Trophoblast cell (in vitro differentiated cells and primary cell): Measurements from ENCODE around the gene ATP6V0A4.
"Not testable (repeated sequence)": the region's sequence is repeated elsewhere in the genome, so short reads cannot be mapped to it uniquely, and the experiment has no call there.

Experiments used
- DNase-seq, 2 donors: peaks; one replicate each; pipeline ENCODE4 v3.0.0-alpha.2; 2016
- H2AFZ ChIP-seq: 2 replicates; pipeline ENCODE4 v1.6.1; 2013; ENCODE audit warnings: low read length, moderate library complexity, mild to moderate bottlenecking; ENCODE audit not compliant: insufficient read depth, poor library complexity
- H2AK5ac ChIP-seq: 2 replicates; pipeline ENCODE4 v1.6.1; 2013; ENCODE audit warnings: mild to moderate bottlenecking, low read length
- H2BK120ac ChIP-seq: 2 replicates; pipeline ENCODE4 v1.6.1; 2013; ENCODE audit warnings: low read length, mild to moderate bottlenecking, moderate library complexity; ENCODE audit not compliant: insufficient read depth, poor library complexity
- H2BK12ac ChIP-seq: 2 replicates; pipeline ENCODE4 v1.6.1; 2013; ENCODE audit warnings: mild to moderate bottlenecking, low read length, moderate library complexity
- H2BK5ac ChIP-seq: 2 replicates; pipeline ENCODE4 v1.6.1; 2013; ENCODE audit warnings: low read length, low read depth, moderate library complexity, mild to moderate bottlenecking; ENCODE audit not compliant: poor library complexity
- H3K14ac ChIP-seq: 2 replicates; pipeline ENCODE4 v1.6.1; 2013; ENCODE audit warnings: mild to moderate bottlenecking, low read length
- H3K18ac ChIP-seq: 2 replicates; pipeline ENCODE4 v1.6.1; 2013; ENCODE audit warnings: mild to moderate bottlenecking, low read length
- H3K23ac ChIP-seq: 2 replicates; pipeline ENCODE4 v1.6.1; 2013; ENCODE audit warnings: low read length
- H3K27ac ChIP-seq: 2 replicates; pipeline ENCODE4 v1.5.1; 2013; ENCODE audit warnings: low read depth, mild to moderate bottlenecking, inconsistent platforms, low read length, moderate library complexity
- H3K27me3 ChIP-seq: 2 replicates; pipeline ENCODE4 v1.6.1; 2013; ENCODE audit warnings: inconsistent platforms, mild to moderate bottlenecking, low read length, moderate library complexity; ENCODE audit not compliant: insufficient read depth
- H3K36me3 ChIP-seq, 2 experiments: 1 replicate in 1 of 2; 2 replicates in 1 of 2; pipeline ENCODE4 v1.6.1; 2013; ENCODE audit warnings: low read length in 2 of 2, mild to moderate bottlenecking in 2 of 2, moderate library complexity in 1 of 2; ENCODE audit not compliant: insufficient read depth in 2 of 2, control insufficient read depth in 1 of 2
- H3K4ac ChIP-seq: 2 replicates; pipeline ENCODE4 v1.6.1; 2013; ENCODE audit warnings: low read depth, mild to moderate bottlenecking, low read length, moderate library complexity
- H3K4me1 ChIP-seq, 2 experiments: 1 replicate in 1 of 2; 2 replicates in 1 of 2; pipeline ENCODE4 v1.6.1; 2013; ENCODE audit warnings: low read length in 2 of 2, mild to moderate bottlenecking in 2 of 2, moderate library complexity in 1 of 2; ENCODE audit not compliant: insufficient read depth in 2 of 2, control insufficient read depth in 1 of 2
- H3K4me2 ChIP-seq: 2 replicates; pipeline ENCODE4 v1.6.1; 2013; ENCODE audit warnings: inconsistent platforms, mild to moderate bottlenecking, low read length, moderate library complexity
- H3K4me3 ChIP-seq: 2 replicates; pipeline ENCODE4 v1.5.1; 2013; ENCODE audit warnings: mild to moderate bottlenecking, low read depth, low read length, inconsistent platforms
- H3K79me1 ChIP-seq: one replicate; pipeline ENCODE4 v1.6.1; 2013; ENCODE audit warnings: low read length
- H3K79me2 ChIP-seq: 2 replicates; pipeline ENCODE4 v1.6.1; 2013; ENCODE audit warnings: low read length, mild to moderate bottlenecking; ENCODE audit not compliant: control insufficient read depth, insufficient read depth, poor library complexity
- H3K9ac ChIP-seq: 2 replicates; pipeline ENCODE4 v1.6.1; 2013; ENCODE audit warnings: mild to moderate bottlenecking, low read length
- H3K9me3 ChIP-seq: 2 replicates; pipeline ENCODE4 v1.6.1; 2013; ENCODE audit warnings: low read depth, mild to moderate bottlenecking, control low read depth, inconsistent platforms, low read length; ENCODE audit not compliant: insufficient read depth
- H4K12ac ChIP-seq: 2 replicates; pipeline ENCODE4 v1.6.1; 2013; ENCODE audit warnings: low read depth, mild to moderate bottlenecking, low read length, moderate library complexity
- H4K8ac ChIP-seq: 2 replicates; pipeline ENCODE4 v1.6.1; 2013; ENCODE audit warnings: low read depth, mild to moderate bottlenecking, low read length, moderate library complexity
- H4K91ac ChIP-seq: one replicate; pipeline ENCODE4 v1.6.1; 2013; ENCODE audit warnings: low read depth, mild to moderate bottlenecking, low read length, moderate library complexity
- WGBS: extraction: QIAGEN DNeasy Blood & Tissue Kit; methylation state at CpG from one replicate; pipeline ENCODE4 v1.1.7; 2013; ENCODE audit warnings: missing lambda C conversion rate; ENCODE audit not compliant: insufficient read length, insufficient coverage; ENCODE audit errors: extremely low coverage; 5-methylcytosine and 5-hydroxymethylcytosine counted together

The ATP6V0A4 gene

GRCh38 chr7:138695776-138696175, 102.2 kb downstream of the ATP6V0A4 start:
- not testable (repeated sequence) for H3K36me3 ChIP-seq, H4K8ac ChIP-seq, DNase-seq, H3K27me3 ChIP-seq, H3K79me2 ChIP-seq, H2BK12ac ChIP-seq, H4K91ac ChIP-seq, H3K4me3 ChIP-seq, H2BK5ac ChIP-seq, H4K12ac ChIP-seq, H3K9ac ChIP-seq, H3K23ac ChIP-seq, H2AFZ ChIP-seq, H3K4me2 ChIP-seq, H3K9me3 ChIP-seq, H3K27ac ChIP-seq, H3K4ac ChIP-seq, H3K4me1 ChIP-seq, H3K79me1 ChIP-seq, H2AK5ac ChIP-seq, H2BK120ac ChIP-seq, H3K18ac ChIP-seq, H3K14ac ChIP-seq
- WGBS = no CpG with 5 or more reads among the region's 9 CpGs

- Histone ChIP-seq H3K9ac (no peak overlapping the region), H3K23ac (no peak overlapping the region), H2AFZ (no peak overlapping the region), H3K4me1 (no peaks in the 10 kb centered on the region), H4K12ac (no peak overlapping the region), H2BK5ac (no peak overlapping the region), H3K4ac (no peak overlapping the region), H2AK5ac (no peak overlapping the region), H3K9me3 (no peaks in the 10 kb centered on the region), H3K4me3 (no peak overlapping the region), H4K91ac (no peak overlapping the region), H2BK120ac (no peak overlapping the region), H2BK12ac (no peak overlapping the region), H3K79me1 (no peaks in the 10 kb centered on the region), H3K27ac (no peak overlapping the region), H3K14ac (no peak overlapping the region), H3K36me3 (no peaks in the 10 kb centered on the region), H4K8ac (no peak overlapping the region), H3K18ac (no peak overlapping the region), H3K4me2 (no peak overlapping the region), H3K79me2 (no peaks in the 10 kb centered on the region), H3K27me3 (no peaks in the 10 kb centered on the region)
- WGBS = no CpG with 5 or more reads among the region's 4 CpGs
- no peak for DNase-seq
Observed at GRCh38 chr7:138695106-138695505, 102.9 kb downstream of the ATP6V0A4 start.

- H2BK5ac ChIP-seq = no peak overlapping the region
- no peak overlapping the region for H3K18ac ChIP-seq
- no peaks in the 10 kb centered on the region for H3K79me2 ChIP-seq
- no peak overlapping the region for H3K4ac ChIP-seq
- no peak overlapping the region for H3K27ac ChIP-seq
- H3K27me3 ChIP-seq = no peaks in the 10 kb centered on the region
- H2BK12ac ChIP-seq = no peak overlapping the region
- no peaks in the 10 kb centered on the region for H3K79me1 ChIP-seq
- no CpG with 5 or more reads among the region's 5 CpGs for WGBS
- no peaks in the 10 kb centered on the region for H3K4me1 ChIP-seq
- no peak for DNase-seq
- H3K9ac ChIP-seq = no peak overlapping the region
- H3K14ac ChIP-seq = no peak overlapping the region
- no peak overlapping the region for H2AK5ac ChIP-seq
- H3K4me3 ChIP-seq = no peak overlapping the region
- H2BK120ac ChIP-seq = no peak overlapping the region
- no peaks in the 10 kb centered on the region for H3K36me3 ChIP-seq
- H3K4me2 ChIP-seq = no peak overlapping the region
- no peak overlapping the region for H3K23ac ChIP-seq
- H4K91ac ChIP-seq = no peak overlapping the region
- no peak overlapping the region for H2AFZ ChIP-seq
- H4K8ac ChIP-seq = no peak overlapping the region
- H3K9me3 ChIP-seq = no peaks in the 10 kb centered on the region
- no peak overlapping the region for H4K12ac ChIP-seq
Observed at GRCh38 chr7:138691178-138691577, 106.8 kb downstream of the ATP6V0A4 start.

- no peak overlapping the region for H3K4ac ChIP-seq
- no peak overlapping the region for H2BK5ac ChIP-seq
- H3K4me2 ChIP-seq = no peak overlapping the region
- no peaks in the 10 kb centered on the region for H3K9me3 ChIP-seq
- no peaks in the 10 kb centered on the region for H3K79me2 ChIP-seq
- no peak overlapping the region for H3K9ac ChIP-seq
- H2AK5ac ChIP-seq = no peak overlapping the region
- H2BK12ac ChIP-seq = no peak overlapping the region
- H3K4me3 ChIP-seq = no peak overlapping the region
- no peak overlapping the region for H2BK120ac ChIP-seq
- H3K27ac ChIP-seq = no peak overlapping the region
- peak in 1 of 2 donors; percentile 43 for DNase-seq
- no peak overlapping the region for H2AFZ ChIP-seq
- no peak overlapping the region for H4K12ac ChIP-seq
- no peak overlapping the region for H3K18ac ChIP-seq
- H3K79me1 ChIP-seq = no peaks in the 10 kb centered on the region
- H3K36me3 ChIP-seq = no peaks in the 10 kb centered on the region
- no peak overlapping the region for H3K14ac ChIP-seq
- H3K23ac ChIP-seq = no peak overlapping the region
- no CpG with 5 or more reads among the region's 2 CpGs for WGBS
- H3K27me3 ChIP-seq = no peaks in the 10 kb centered on the region
- no peaks in the 10 kb centered on the region for H3K4me1 ChIP-seq
- H4K91ac ChIP-seq = no peak overlapping the region
- no peak overlapping the region for H4K8ac ChIP-seq
Observed at GRCh38 chr7:138690495-138690894, 107.5 kb downstream of the ATP6V0A4 start.
